Activated CD4-positive, alpha-beta memory T cell treated with anti-CD3 and anti-CD28 coated beads, Interleukin-2, amount 10 ng/mL, durations not matched to agents 7 days and 5 days (primary cell): ENCODE results near the gene LYRM1. TPM values are rescaled to one million over a fixed set of nuclear protein-coding genes. Genes with fewer than 3 reads are reported as not detected.
"Not testable (repeated sequence)": the region's sequence is repeated elsewhere in the genome, so short reads cannot be mapped to it uniquely, and the experiment has no call there.

Source experiments
- CTCF ChIA-PET: fragments of 350-600 bp; sonication (Branson Sonifier 250); formaldehyde crosslinking; loops from one replicate; lab custom pipeline; 2021; ENCODE audit warnings: antibody characterized with exemption, inconsistent platforms; lab: Charles Lee
- POLR2A ChIA-PET: fragments of 350-600 bp; sonication (Branson Sonifier 250); formaldehyde crosslinking; loops from one replicate; lab custom pipeline; 2021; ENCODE audit warnings: antibody characterized with exemption; lab: Charles Lee
- DNase-seq: peaks from one replicate; pipeline ENCODE4 v3.0.0-alpha.2; 2020
- H3K27ac Mint-ChIP-seq: one replicate; pipeline ENCODE4 v1.8.0; 2021; ENCODE audit warnings: mild to moderate bottlenecking, mixed read lengths
- H3K27me3 Mint-ChIP-seq: one replicate; pipeline ENCODE4 v1.8.0; 2021; ENCODE audit warnings: mixed read lengths
- H3K36me3 Mint-ChIP-seq: one replicate; pipeline ENCODE4 v1.8.0; 2021; ENCODE audit warnings: low read depth, mixed read lengths
- H3K4me1 Mint-ChIP-seq: one replicate; pipeline ENCODE4 v1.8.0; 2021; ENCODE audit warnings: mixed read lengths
- H3K4me3 Mint-ChIP-seq: one replicate; pipeline ENCODE4 v1.8.0; 2021; ENCODE audit warnings: mild to moderate bottlenecking, mixed read lengths
- H3K9me3 Mint-ChIP-seq: one replicate; pipeline ENCODE4 v1.8.0; 2021; ENCODE audit warnings: mixed read lengths
- total RNA-seq, 2 experiments: library from RNA; stranded (reverse); gene quantifications; one replicate each; pipeline ENCODE4 v1.2.3, GENCODE V29; 2021

Gene LYRM1
- total RNA-seq, 2 experiments from 2014 or later = 45.2 to 47.0 TPM

- Mint-ChIP-seq H3K9me3 (no peaks in the 10 kb centered on the region), H3K4me1 (peaks cover 78% of the 10 kb centered on the region), H3K27ac (no peak overlapping the region), H3K4me3 (no peak overlapping the region), H3K27me3 (no peaks in the 10 kb centered on the region), H3K36me3 (no peaks in the 10 kb centered on the region)
- DNase-seq = no peak
- ChIA-PET CTCF (no interaction called here), POLR2A (interaction anchor here (1.7 to 3.0 kb wide), 4 partner anchors 20 to 42 kb away, joined by 3 to 23 read pairs (median 12); partner anchors contain the start of genes DCUN1D3 and LYRM1)
Measured at GRCh38 chr16:20942256-20942655, 41.7 kb downstream of the LYRM1 start.

- Mint-ChIP-seq H3K4me1 (peaks cover 57% of the 10 kb centered on the region), H3K27me3 (peaks cover 2% of the 10 kb centered on the region), H3K27ac (peak overlapping the region; percentile 71), H3K4me3 (no peak overlapping the region), H3K9me3 (no peaks in the 10 kb centered on the region), H3K36me3 (no peaks in the 10 kb centered on the region)
- CTCF ChIA-PET = interaction anchor here (0.6 to 2.5 kb wide), 6 partner anchors 37 to 134 kb away, joined by 3 to 14 read pairs (median 5); partner anchors contain the start of genes DCUN1D3 and LYRM1
- DNase-seq = peak; percentile 83
- POLR2A ChIA-PET = interaction anchor here (0.8 to 3.0 kb wide), 4 partner anchors 34 to 74 kb away, joined by 3 to 23 read pairs (median 6); partner anchors contain the start of genes DCUN1D3 and LYRM1
Measured at GRCh38 chr16:20944861-20945574, 44.4 kb downstream of the LYRM1 start.

GRCh38 chr16:20945575-20945875 is 45.0 kb downstream of the LYRM1 start:
- H3K27ac Mint-ChIP-seq, H3K9me3 Mint-ChIP-seq, DNase-seq, CTCF ChIA-PET, POLR2A ChIA-PET, H3K27me3 Mint-ChIP-seq, H3K4me3 Mint-ChIP-seq, H3K36me3 Mint-ChIP-seq: not testable (repeated sequence)
- peaks cover 55% of the 10 kb centered on the region for H3K4me1 Mint-ChIP-seq

DNA sequence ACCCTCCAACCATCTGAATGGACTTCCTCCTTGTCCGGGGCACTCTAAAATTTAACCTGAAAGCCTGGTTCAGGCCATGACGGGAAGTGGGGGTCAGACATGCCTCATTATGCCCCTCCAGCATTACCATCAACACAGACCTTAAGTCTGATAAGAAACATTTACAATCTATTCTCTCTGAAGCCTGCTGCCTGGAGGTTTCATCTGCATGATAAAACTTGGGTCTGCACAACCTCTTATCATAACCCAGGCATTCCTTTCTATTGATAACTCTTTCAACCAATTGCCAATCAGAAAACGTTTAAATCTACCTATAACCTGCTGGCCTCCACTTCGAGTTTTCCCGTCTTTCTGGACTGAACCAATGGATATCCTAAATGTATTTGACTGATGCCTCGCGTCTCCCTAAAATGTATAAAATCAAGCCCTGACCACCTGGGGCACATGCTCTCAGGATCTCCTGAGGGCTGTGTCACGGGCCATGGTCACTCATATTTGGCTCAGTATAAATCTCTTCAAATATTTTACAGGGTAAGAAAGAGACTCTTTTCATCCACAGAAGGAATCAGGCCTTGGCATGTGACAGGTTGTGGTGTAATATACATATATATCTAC is 45.6 kb downstream of the LYRM1 start:
- DNase-seq = no peak
- no peaks in the 10 kb centered on the region for H3K9me3 Mint-ChIP-seq
- H3K4me1 Mint-ChIP-seq = peaks cover 52% of the 10 kb centered on the region
- no peaks in the 10 kb centered on the region for H3K36me3 Mint-ChIP-seq
- POLR2A ChIA-PET = no interaction called here
- H3K4me3 Mint-ChIP-seq = no peak overlapping the region
- H3K27me3 Mint-ChIP-seq = peaks cover 9% of the 10 kb centered on the region
- CTCF ChIA-PET = no interaction called here
- H3K27ac Mint-ChIP-seq = no peak overlapping the region

DNA sequence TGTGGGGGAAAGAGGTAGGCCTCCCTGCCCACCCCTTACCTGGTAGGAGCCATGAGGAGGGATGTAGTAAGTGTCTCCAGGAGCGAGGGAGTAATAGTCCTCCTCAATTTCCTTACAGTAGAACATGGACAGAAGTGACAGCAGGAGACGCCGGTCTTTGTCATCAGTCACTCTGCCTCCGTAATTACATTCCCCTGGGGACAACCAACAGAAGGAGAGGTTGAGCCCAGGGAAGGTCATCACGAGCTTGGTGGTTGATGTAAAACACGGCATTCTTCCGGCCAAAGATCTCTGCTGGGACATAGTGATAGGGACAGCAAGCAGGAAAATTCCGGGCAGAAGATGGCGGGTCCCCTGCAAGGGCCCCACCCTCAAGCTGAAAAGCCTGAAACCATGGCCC is 47.9 kb downstream of the LYRM1 start:
- Mint-ChIP-seq H3K27ac (no peak overlapping the region), H3K9me3 (no peaks in the 10 kb centered on the region), H3K36me3 (no peaks in the 10 kb centered on the region), H3K4me1 (peaks cover 29% of the 10 kb centered on the region), H3K4me3 (no peak overlapping the region), H3K27me3 (peaks cover 14% of the 10 kb centered on the region)
- ChIA-PET CTCF (no interaction called here), POLR2A (no interaction called here)
- no peak for DNase-seq

DNA sequence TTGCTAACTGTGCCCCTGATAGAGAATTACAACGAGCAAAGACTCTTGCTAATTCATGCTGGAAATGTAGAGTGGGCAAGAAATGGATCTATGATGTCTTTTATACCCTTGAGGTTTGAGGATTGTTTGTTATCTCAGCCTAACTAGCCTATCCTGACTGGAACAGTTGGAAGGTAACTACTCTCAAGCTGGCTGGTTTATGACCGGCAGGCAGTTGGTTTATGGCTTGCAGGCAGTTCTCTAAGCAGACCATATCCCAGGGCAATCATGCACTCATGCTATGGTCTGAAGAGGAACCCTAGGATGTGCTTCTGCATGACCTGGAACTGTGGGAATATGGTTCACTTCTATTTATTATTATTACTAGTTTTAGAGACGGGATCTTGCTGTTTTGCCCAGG is 49.1 kb downstream of the LYRM1 start:
- H3K27ac Mint-ChIP-seq = no peak overlapping the region
- ChIA-PET POLR2A (no interaction called here), CTCF (no interaction called here)
- H3K27me3 Mint-ChIP-seq = peaks cover 16% of the 10 kb centered on the region
- H3K36me3 Mint-ChIP-seq = no peaks in the 10 kb centered on the region
- no peak overlapping the region for H3K4me3 Mint-ChIP-seq
- no peak for DNase-seq
- H3K9me3 Mint-ChIP-seq = no peaks in the 10 kb centered on the region
- peaks cover 17% of the 10 kb centered on the region for H3K4me1 Mint-ChIP-seq

GRCh38 chr16:20950294-20950693 is 49.7 kb downstream of the LYRM1 start:
- POLR2A ChIA-PET = no interaction called here
- H3K27me3 Mint-ChIP-seq = peaks cover 16% of the 10 kb centered on the region

GRCh38 chr16:20952139-20952920 is 51.8 kb downstream of the LYRM1 start:
- POLR2A ChIA-PET = interaction anchor here (0.9 kb wide), 1 partner anchor 14 kb away, joined by 3 read pairs; no protein-coding TSS in a partner anchor
- CTCF ChIA-PET = no interaction called here
- no peaks in the 10 kb centered on the region for H3K36me3 Mint-ChIP-seq

More at GRCh38 chr16:20950294-20950693, 49.7 kb downstream of the LYRM1 start:
- no peak for DNase-seq
- Mint-ChIP-seq H3K36me3 (no peaks in the 10 kb centered on the region), H3K9me3 (no peaks in the 10 kb centered on the region), H3K4me3 (no peak overlapping the region), H3K27ac (no peak overlapping the region), H3K4me1 (peaks cover 10% of the 10 kb centered on the region)
- CTCF ChIA-PET = no interaction called here

GRCh38 chr16:20954574-20954973 is 54.0 kb downstream of the LYRM1 start:
- ChIA-PET CTCF (no interaction called here), POLR2A (no interaction called here)
- Mint-ChIP-seq H3K27me3 (peaks cover 14% of the 10 kb centered on the region), H3K4me1 (no peaks in the 10 kb centered on the region), H3K9me3 (no peaks in the 10 kb centered on the region), H3K27ac (no peak overlapping the region), H3K4me3 (no peak overlapping the region), H3K36me3 (no peaks in the 10 kb centered on the region)
- no peak for DNase-seq

More at GRCh38 chr16:20952139-20952920, 51.8 kb downstream of the LYRM1 start:
- Mint-ChIP-seq H3K9me3 (no peaks in the 10 kb centered on the region), H3K27ac (no peak overlapping the region), H3K27me3 (peaks cover 16% of the 10 kb centered on the region), H3K4me1 (no peaks in the 10 kb centered on the region), H3K4me3 (no peak overlapping the region)
- DNase-seq = no peak

- no peak overlapping the region for H3K4me3 Mint-ChIP-seq
- POLR2A ChIA-PET = no interaction called here
- no peaks in the 10 kb centered on the region for H3K9me3 Mint-ChIP-seq
- peaks cover 5% of the 10 kb centered on the region for H3K27me3 Mint-ChIP-seq
- DNase-seq = no peak
- H3K4me1 Mint-ChIP-seq = no peaks in the 10 kb centered on the region
- no peak overlapping the region for H3K27ac Mint-ChIP-seq
- H3K36me3 Mint-ChIP-seq = no peaks in the 10 kb centered on the region
- CTCF ChIA-PET = no interaction called here
Measured at GRCh38 chr16:20956319-20956718, 55.7 kb downstream of the LYRM1 start.

DNA sequence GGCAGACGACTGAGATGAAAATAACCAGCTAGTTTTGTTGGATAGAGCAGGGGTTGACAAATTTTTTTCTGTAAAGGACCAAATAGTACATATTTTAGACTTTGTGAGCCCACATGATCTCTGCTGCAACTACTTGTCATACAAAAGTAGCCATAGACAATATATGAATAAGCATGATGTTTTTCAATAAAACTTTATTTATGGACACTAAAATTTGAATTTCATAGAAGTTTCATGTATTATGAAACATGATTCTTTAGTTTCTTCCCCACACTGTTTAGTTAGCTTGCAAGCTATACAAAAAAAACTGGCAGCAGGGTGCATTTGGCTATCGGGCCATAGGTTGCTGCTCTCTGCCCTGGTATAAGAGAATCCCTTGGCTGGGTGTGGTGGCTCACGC is 56.6 kb downstream of the LYRM1 start:
- Mint-ChIP-seq H3K36me3 (no peaks in the 10 kb centered on the region), H3K4me3 (no peak overlapping the region), H3K9me3 (no peaks in the 10 kb centered on the region), H3K27me3 (peaks cover 5% of the 10 kb centered on the region), H3K4me1 (no peaks in the 10 kb centered on the region), H3K27ac (no peak overlapping the region)
- no peak for DNase-seq
- CTCF ChIA-PET = no interaction called here
- POLR2A ChIA-PET = no interaction called here

- no peak overlapping the region for H3K27ac Mint-ChIP-seq
- no peak for DNase-seq
- no peak overlapping the region for H3K4me3 Mint-ChIP-seq
- H3K36me3 Mint-ChIP-seq = no peaks in the 10 kb centered on the region
- H3K4me1 Mint-ChIP-seq = no peaks in the 10 kb centered on the region
- ChIA-PET POLR2A (no interaction called here), CTCF (no interaction called here)
- no peaks in the 10 kb centered on the region for H3K9me3 Mint-ChIP-seq
- peaks cover 6% of the 10 kb centered on the region for H3K27me3 Mint-ChIP-seq
Measured at GRCh38 chr16:20960899-20961298, 60.3 kb downstream of the LYRM1 start.

GRCh38 chr16:20968765-20969164 is 68.2 kb downstream of the LYRM1 start:
- no peak for DNase-seq
- POLR2A ChIA-PET = no interaction called here
- H3K27me3 Mint-ChIP-seq = peaks cover 8% of the 10 kb centered on the region
- CTCF ChIA-PET = interaction anchor here (0.9 kb wide), 1 partner anchor 118 kb away, joined by 4 read pairs; no protein-coding TSS in a partner anchor
- H3K4me3 Mint-ChIP-seq = no peak overlapping the region
- no peaks in the 10 kb centered on the region for H3K36me3 Mint-ChIP-seq
- peaks cover 3% of the 10 kb centered on the region for H3K4me1 Mint-ChIP-seq
- no peaks in the 10 kb centered on the region for H3K9me3 Mint-ChIP-seq
- no peak overlapping the region for H3K27ac Mint-ChIP-seq
